GM18519 (cell line): ENCODE data around the gene SASH3.
A peak's percentile ranks its signal among the peaks of the same experiment; 100 is the strongest.

Experiments used
- ATAC-seq: cut with Tn5 transposase; IDR thresholded peaks from one replicate; pipeline ENCODE4 v1.9.1; 2021; ENCODE audit warnings: mild to moderate bottlenecking, moderate library complexity; ENCODE audit not compliant: unreplicated experiment, low FRiP score

SASH3 gene

DNA sequence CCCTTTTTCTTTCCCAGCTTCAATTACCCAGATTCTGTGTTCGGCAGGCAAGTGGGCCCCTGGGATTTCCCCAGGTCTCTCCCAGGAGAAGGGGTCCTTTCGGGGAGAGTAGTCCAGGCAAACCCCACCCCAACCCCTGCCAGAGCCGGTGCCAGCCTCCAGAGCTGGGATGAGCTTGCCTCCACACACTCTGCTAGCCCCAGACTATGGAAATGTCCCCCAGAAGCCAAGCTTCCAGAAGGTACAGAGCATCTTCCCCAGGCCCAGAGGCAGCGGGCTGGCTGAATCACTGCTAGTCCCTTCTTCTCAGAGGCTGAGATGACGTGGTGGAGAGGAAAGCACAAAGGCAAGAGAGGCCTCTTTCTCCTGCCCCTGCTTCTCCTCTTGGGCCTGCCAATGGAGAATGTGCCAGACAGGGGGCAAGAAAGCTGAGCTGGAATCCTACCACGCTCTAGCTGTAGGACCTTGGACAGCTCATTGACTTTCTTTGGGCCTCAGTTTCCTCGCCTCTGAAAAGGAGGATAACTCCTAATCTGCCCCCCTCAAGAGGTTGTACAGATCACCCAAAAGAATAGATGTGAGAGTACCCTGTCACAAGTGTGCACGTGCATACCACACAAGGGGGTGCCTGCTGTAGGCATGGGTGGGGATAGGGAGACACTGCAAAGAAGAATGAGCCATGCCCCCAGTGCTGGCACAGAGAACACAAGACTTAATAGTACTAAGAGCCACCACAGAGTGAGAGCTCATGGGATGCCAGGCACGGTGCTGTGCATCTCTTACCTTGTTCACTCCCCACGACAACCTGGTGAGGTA lies 2.1 kb downstream of the SASH3 start:
- no peak for ATAC-seq

DNA sequence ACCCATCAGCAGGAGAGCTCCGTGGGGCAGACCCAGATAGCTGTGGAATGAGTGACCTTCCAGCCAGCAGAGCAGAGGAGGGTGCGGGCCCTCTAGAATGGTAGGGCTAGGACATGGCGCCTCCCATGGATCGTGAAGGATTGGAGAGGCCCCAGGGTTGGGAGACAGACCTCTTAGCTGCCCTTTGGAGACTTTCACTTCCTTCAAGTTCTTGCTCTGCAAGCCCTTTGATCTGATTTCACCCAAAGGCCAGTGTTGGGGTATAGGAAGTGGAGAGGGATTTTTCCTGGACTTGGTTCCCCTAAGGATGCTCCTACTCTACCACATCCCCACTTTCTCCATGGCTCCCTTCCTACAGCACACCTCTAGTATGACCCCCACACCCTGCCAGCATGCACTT lies 3.0 kb downstream of the SASH3 start:
- ATAC-seq = no peak

DNA sequence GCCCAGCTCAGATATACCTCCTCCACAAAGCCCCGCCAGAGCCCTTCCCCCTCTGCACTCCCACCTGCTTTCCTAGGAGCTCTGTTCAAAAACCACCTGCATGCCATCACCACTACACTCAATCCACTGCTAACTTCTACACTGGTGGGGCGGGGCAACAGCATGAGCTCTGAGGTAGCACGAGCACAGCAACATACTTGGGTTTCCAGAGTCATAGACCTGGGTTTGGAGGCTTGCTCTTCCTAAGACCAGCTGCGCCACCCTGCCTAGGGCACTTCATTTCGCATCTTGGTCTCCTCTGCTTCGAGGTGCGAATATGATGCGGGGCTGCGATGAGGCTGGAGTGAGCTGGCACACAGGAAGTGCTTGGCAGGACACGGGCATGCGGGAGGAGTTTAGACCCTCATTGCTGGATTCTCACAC lies 3.6 kb downstream of the SASH3 start:
- ATAC-seq = no peak

DNA sequence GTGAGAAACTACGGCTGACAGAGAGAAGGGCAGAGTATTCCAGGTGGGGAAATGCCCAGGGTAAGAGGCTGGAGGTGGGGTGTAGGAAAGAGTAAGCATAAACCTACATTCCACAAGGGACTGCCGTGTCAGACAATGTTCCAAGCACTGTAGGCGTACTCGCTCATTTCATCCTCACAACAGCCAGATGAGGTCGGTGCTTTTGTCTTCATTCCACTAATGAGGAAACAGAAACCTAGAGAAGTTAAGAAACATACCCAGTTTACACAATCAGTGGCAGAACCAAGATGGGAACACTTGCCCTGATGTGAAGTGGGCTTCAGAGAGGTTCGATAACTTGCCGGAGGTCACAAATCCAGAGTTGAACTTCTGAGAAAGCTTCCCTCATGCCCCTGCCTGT lies 4.6 kb downstream of the SASH3 start:
- no peak for ATAC-seq

DNA sequence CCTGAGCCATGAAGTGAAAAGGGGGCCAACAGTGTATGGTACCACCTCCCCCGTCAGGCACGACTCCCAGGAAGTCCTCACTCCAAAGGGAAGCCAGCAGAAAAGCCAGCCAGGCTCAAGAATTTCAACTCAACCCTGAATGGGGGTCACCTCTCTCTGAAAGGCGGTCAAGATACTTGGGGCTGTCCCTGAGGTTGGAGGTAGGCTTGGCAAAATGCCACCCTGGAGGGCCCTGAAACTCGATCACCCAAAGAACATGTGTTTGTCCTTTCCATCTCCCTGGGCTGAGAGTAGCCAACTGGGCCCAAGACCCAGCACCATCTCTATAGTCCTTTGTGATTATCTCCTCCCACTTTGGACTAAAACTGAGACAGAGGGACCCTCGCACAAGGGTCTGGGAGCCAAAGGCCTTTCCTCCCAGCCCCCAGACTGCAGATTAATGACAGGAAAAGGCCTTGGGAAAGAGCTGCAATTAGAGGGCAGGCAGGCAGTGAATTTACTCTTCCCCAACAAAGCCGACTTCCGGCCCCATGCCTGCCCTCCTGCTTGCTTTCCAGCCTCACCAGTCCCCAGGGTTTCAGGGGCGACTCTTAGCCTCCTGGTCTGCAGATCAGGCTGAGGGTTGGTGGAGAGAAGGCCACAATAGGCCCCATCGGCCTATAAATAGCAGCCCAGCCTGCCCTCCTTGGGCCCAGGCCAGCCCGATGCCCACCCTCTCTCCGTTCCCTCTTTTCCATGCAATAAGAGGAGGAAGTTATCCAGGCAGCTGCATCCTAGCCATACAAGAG lies 5.6 kb downstream of the SASH3 start:
- ATAC-seq = no peak

DNA sequence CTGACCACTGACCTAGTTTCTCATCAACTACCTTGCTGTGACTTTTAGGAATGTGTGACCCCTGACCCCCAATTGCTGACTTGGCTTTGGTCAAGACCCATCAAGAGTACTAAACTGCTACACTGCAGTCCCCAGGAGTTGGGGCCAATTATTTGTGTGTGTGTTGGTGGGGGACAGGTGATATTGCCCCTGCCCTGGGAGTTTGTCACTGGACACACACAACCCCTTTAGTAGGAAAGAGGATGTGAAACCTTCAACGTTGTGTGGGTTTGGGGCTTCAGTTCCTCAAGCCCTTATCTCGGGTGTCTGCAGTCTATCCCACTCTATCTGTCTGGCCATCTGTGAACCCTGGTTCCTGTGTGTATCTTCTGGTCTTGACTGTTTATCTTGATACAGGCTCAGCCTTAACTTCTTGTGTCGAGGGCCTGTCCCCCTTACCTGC lies 6.5 kb downstream of the SASH3 start:
- ATAC-seq = peak; percentile 90

DNA sequence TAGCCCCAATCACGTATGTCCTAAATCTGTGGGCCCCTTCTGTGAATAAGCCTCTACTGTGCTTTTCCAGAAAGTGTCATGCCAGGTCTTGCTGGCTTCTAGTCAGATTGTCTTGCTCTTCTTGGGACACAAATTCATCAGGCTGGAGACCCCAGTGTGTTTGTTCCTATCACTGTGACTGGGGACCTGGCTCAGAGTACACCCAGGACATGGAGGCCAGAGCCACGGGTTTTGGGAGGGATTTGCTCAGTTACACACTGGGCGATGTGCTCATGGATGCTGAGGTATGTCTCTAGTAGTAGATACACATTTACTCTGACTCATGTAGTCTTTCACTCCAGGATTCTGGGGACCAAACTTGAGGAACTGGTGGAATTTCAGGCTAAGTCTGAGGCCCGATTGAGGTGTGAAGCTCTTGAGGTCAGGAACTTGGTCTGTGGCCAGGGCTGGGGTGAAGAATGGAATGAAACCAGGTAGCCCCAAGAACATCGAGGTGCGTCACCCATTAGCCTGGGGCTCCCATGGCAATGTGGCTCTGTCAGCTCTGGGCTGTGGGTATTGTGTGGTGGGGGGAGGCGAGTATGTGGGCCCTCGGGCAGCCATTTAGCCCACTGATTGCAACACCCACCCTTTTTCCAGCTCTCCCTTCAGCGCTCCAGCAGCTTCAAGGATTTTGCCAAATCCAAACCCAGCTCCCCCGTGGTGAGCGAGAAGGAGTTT lies 7.7 kb downstream of the SASH3 start:
- no peak for ATAC-seq

DNA sequence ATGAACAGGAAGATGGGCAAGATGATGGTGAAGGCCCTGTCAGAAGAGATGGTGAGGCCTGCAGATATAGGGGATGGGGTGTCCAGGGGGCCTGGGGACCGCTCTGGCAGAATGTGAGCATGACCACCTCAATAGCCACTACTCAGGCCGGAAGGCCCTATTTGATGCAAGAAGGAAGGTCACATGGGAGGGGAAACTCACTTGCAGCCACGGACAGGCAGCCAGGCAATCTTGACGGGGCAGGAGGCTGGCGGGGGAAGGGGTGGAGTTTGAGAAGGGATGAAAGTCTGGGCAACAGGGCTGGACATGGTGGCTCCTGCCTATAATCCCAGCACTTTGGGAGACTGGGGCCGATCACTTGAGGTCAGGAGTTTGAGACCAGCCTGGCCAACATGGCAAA lies 8.8 kb downstream of the SASH3 start:
- no peak for ATAC-seq

DNA sequence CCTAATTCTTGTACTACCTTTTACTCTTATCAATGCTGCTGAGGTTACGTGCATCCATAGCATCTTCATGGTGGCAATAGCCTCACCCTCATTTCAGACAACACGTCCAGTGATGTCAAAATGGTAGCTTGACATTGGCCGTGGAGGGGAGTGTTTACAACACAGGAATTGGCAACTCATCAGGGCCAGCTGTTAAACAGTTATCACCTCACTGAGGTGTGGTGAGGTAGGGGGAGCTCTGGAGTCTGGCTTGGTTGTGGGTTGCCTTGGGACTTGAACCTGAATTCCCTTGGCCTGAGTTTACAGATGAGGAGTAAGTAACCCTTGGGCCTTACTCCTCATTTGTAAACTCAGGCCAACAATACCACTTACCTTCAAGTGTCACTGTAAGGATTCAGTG lies 10.4 kb downstream of the SASH3 start:
- no peak for ATAC-seq

DNA sequence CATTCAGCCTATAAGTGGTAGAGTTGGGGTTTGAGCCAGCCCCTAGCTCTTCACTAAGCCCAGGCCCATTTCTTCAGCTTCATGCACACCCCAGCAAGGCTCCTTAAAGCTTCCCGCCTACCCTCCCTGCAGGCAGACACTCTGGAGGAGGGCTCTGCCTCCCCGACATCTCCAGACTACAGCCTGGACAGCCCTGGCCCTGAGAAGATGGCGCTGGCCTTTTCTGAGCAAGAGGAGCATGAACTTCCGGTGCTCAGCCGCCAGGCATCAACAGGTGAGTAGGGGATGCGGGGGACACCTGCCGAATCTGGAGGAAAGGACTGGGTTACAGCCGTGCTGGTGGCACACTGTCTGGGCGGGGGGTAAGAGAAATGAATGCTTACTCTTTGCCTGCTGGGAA lies 11.1 kb downstream of the SASH3 start:
- ATAC-seq = no peak

DNA sequence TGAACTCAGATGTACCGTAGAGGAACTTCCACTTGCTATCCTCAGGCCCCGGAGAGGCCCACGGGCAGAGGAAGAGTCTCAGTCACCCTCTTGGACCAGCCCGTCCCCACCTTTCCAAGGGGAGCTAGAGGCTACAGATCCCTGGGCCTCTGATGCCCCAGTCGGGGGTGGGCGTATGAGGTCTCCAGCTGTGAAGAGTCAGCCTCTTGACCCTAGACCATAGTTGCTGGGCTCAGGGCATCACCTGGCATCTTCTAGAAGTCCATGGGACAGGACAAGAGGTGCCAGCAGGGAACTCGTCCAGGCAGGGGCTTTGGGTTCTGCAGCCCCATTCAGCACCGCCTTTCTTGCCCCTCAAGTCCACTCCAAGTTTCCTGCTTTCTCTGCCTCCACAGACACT lies 11.6 kb downstream of the SASH3 start:
- ATAC-seq = no peak

DNA sequence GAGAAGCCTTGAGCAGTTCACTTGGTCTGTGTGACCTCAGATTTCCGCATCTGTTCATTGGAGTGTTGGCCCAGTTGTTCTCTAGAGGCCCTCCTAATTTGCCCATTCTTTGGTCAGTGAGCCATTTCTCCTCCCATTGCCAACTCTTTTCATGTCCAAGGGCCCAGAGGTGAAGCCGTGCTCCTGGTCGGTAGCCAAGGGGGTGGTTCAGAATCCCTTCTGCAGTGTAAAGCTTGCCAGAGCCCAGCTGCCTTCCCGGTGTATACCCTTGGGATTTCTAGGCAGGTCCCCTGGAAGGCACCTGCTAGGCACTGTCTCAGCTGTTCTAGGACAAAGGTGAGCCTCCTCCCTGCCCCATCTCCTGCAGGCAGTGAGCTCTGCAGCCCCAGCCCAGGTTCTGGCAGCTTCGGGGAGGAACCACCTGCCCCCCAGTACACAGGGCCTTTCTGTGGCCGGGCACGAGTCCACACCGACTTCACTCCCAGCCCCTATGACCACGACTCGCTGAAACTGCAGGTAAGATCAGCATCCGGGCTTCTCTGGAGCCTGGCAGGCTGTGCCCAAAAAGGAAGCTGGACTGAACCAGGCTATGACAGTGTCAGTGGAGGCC lies 12.3 kb downstream of the SASH3 start:
- no peak for ATAC-seq

DNA sequence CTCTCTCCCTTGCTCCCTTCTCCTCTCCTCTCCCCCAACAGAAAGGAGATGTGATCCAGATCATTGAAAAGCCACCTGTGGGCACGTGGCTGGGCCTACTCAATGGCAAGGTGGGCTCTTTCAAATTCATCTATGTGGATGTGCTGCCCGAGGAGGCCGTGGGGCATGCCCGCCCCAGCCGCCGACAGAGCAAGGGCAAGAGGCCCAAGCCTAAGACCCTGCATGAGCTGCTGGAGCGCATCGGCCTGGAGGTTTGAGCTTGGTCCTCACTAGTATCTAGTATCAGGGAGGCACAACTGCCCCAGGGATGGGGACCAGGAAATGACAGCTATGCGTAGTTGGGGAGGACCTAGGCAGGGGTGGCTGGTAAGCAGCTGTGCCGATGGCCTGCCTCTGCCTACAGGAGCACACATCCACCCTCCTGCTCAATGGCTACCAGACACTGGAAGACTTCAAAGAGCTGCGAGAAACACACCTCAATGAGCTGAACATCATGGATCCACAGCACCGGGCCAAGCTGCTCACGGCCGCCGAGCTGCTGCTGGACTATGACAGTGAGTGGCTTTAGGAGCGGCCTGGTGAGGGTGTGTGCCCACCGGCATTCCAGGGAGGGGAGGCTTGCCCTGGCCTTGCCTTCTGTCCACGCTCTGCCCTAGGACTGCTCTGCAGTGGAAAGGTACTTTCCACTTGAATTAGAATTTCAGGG lies 13.0 kb downstream of the SASH3 start:
- no peak for ATAC-seq

DNA sequence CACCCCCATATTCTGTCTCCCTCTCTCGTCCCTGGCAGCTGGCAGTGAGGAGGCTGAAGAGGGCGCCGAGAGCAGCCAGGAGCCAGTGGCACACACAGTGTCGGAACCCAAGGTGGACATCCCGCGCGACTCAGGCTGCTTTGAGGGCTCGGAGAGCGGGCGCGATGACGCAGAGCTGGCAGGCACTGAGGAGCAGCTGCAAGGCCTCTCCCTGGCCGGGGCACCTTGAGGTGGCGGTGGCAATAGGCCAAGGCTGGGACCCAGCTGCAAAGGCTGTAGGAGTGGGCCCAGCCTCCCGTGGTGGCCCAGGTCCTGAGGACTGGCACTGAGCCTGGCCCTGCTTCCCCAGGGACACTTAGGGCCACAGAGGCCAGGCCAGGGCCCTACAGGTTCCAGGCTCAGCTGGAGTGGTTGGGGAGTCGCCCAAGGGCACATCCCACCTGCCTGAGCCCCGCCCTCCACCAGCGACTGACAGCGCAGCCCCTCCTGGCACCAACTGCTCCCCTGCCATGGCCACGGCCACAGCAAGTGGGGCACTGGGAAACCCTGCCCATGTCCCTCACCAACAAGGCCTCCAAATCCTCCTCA lies 13.9 kb downstream of the SASH3 start:
- no peak for ATAC-seq

DNA sequence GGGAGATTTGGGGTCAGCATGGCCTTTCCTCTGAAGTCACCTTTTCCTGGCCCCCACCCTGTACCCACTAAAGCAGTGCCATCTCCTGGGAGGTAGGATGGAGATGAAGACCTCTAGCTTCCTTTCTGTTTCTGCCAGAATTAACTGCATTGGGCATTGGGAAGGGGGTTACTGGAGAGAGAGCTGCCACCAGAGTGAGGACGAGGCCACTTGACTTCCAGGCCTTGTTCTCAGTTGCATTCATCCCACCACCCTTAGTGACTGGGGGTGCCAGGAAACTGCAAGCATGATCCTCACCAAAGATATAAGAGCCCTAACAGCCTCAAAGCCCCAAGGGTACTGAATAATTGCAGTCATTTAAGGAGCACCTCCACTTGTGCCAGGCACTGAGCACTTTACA lies 15.8 kb downstream of the SASH3 start:
- no peak for ATAC-seq

DNA sequence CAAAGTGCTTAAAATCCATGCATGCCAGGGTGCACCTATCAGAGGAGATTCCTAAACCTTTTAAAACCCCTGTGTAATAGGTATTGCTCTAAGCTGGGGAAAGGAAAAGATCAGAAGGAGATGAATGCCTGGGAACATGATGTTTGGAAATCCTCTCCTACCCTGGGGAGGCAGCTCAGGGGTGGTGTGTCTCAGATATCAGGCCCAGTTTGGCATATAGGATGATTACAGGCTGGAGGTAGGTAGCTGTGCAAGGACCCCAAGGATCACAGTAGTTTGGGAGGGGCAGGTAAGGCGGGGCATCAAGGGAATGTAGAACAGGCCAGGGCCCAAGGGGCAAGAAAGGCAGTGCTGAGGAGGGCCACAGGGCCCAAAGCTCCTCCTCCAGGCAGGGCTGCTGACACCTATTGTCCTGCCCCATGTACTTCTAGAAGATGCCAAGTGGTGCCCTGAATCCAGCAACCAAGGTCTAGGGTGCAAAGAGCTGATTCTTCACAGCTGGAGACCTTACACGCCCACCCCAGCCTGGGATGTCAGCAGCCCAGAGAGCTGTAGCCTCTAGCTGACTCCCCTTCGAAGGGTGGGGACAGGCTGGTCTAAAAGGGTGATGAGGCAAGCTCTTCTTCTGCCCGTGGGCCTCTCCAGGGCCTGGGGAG lies 17.6 kb downstream of the SASH3 start:
- ATAC-seq = no peak

DNA sequence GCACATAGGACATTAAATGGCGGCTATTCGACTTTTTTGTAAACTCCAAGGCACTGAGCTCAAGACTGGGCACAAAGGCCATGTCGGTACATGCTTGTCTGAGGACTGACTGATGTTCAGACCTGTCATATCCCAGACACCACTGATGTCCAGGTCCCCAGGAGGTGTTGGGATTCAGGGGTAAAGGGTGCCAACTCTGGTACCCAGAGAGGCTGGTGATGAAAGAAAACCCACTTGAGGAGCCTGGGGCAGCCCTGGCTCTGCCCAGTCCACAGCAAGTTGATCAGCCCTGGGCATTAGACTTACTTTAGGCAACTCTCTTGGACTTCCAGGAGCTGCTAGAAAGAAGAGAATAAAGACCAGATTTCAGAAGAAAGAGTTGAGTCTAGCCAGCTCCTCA lies 18.7 kb downstream of the SASH3 start:
- no peak for ATAC-seq

DNA sequence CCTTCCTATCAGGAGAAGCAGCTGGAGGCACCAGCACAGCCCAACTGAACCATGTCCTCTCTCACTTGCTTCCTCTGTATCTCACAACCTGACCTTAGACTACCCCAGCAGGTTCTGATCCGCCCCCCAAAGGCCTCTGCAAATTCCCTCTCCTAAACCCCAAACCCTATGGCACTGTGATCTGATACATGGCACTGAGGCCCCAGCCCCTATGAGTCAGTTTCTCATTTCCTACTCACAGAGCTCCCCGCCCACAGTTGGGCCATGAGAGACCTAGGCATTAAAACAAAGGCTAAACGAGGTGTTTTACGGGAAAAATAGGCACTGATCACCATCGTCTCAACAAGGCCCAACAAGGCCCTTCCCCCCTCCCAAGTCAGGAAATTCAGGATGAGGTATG lies 19.1 kb downstream of the SASH3 start:
- no peak for ATAC-seq

DNA sequence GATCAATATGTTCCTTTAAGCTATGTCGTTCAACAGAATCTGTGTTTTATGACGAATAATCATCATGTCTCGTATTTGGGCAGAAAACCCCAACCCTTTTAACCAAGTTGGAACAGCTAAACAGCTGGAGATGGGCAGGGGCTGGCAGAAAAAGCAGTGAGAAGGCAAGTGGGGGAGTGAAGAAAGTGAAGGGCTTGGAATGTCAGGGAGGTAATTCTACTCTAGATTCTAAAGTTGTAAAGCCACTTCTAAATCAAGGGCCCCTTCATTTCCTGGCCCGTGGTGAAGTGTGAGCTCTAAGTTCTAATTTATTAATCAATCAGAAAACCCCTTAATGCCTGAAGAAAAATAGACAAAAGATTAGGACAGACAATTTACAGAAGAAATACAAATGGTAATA lies 20.4 kb downstream of the SASH3 start:
- ATAC-seq = no peak
